CD8-positive, alpha-beta memory T cell (primary cell): ENCODE measurements around the gene MAGEE2. TPM values are rescaled to one million over a fixed set of nuclear protein-coding genes. Genes with fewer than 3 reads are reported as not detected.
"Not testable (repeated sequence)": the region's sequence is repeated elsewhere in the genome, so short reads cannot be mapped to it uniquely, and the experiment has no call there.

Experiments used
- CTCF ChIA-PET: fragments of 350-600 bp; sonication (Branson Sonifier 250); formaldehyde crosslinking; loops from one replicate; lab custom pipeline; 2021; ENCODE audit warnings: antibody characterized with exemption; lab: Charles Lee
- POLR2A ChIA-PET: fragments of 350-600 bp; sonication (Branson Sonifier 250); formaldehyde crosslinking; loops from one replicate; lab custom pipeline; 2021; ENCODE audit warnings: antibody characterized with exemption; lab: Charles Lee
- DNase-seq, 5 donors: peaks; one replicate each; pipeline versions ENCODE4 v3.0.0 to v3.0.0-alpha.2; 2020 to 2022; ENCODE audit warnings: mixed read lengths in 1 of 5
- H3K27ac ChIP-seq: one replicate; pipeline ENCODE4 v1.7.0; 2013; ENCODE audit warnings: low read depth, mild to moderate bottlenecking, low read length, moderate library complexity
- H3K27me3 ChIP-seq: 2 replicates; pipeline ENCODE4 v1.7.0; 2013; ENCODE audit warnings: low read length, mild to moderate bottlenecking; ENCODE audit not compliant: insufficient read depth, poor library complexity, severe bottlenecking
- H3K36me3 ChIP-seq: 2 replicates; pipeline ENCODE4 v1.7.0; 2013; ENCODE audit warnings: mild to moderate bottlenecking, low read length, moderate library complexity; ENCODE audit not compliant: insufficient read depth
- H3K4me1 ChIP-seq: 2 replicates; pipeline ENCODE4 v1.7.0; 2013; ENCODE audit warnings: mild to moderate bottlenecking, low read length, moderate library complexity; ENCODE audit not compliant: insufficient read depth
- H3K4me3 ChIP-seq: 2 replicates; pipeline ENCODE4 v1.7.0; 2013; ENCODE audit warnings: mild to moderate bottlenecking, low read length
- H3K9me3 ChIP-seq: 2 replicates; pipeline ENCODE4 v1.7.0; 2013; ENCODE audit warnings: mild to moderate bottlenecking, low read length
- H3K27ac Mint-ChIP-seq, 8 donors: one replicate each; pipeline ENCODE4 v1.8.0; 2020 to 2021; ENCODE audit warnings: mixed read lengths in 8 of 8, mild to moderate bottlenecking in 6 of 8, inconsistent platforms in 3 of 8, moderate library complexity in 3 of 8
- H3K27me3 Mint-ChIP-seq, 2 donors: one replicate each; pipeline ENCODE4 v1.8.0; 2020 to 2021; ENCODE audit warnings: mixed read lengths in 2 of 2, mild to moderate bottlenecking in 1 of 2, moderate library complexity in 1 of 2
- H3K36me3 Mint-ChIP-seq, 3 donors: one replicate each; pipeline ENCODE4 v1.8.0; 2020 to 2021; ENCODE audit warnings: mixed read lengths in 3 of 3, inconsistent platforms in 1 of 3, mild to moderate bottlenecking in 1 of 3
- H3K4me1 Mint-ChIP-seq, 3 donors: one replicate each; pipeline ENCODE4 v1.8.0; 2020 to 2021; ENCODE audit warnings: mixed read lengths in 3 of 3, inconsistent platforms in 1 of 3, mild to moderate bottlenecking in 1 of 3
- H3K4me3 Mint-ChIP-seq, 7 donors: one replicate each; pipeline ENCODE4 v1.8.0; 2020 to 2021; ENCODE audit warnings: mixed read lengths in 7 of 7, mild to moderate bottlenecking in 6 of 7, moderate library complexity in 4 of 7, inconsistent platforms in 2 of 7
- H3K9me3 Mint-ChIP-seq, 5 donors: one replicate each; pipeline ENCODE4 v1.8.0; 2020 to 2022; ENCODE audit warnings: mixed read lengths in 5 of 5, mild to moderate bottlenecking in 3 of 5, moderate library complexity in 2 of 5, inconsistent platforms in 1 of 5
- polyA plus RNA-seq: library from polyadenylated mRNA; unstranded; fragments of 300-500 nt; fragmentation: Illumina TruSeq; gene quantifications from one replicate; pipeline ENCODE4 v1.2.3, GENCODE V29; 2021
- total RNA-seq, 2 experiments: library from RNA; stranded (reverse); gene quantifications; one replicate each; pipeline ENCODE4 v1.2.3, GENCODE V29; 2021

Gene MAGEE2
- not detected for total RNA-seq
- not detected for polyA plus RNA-seq

DNA sequence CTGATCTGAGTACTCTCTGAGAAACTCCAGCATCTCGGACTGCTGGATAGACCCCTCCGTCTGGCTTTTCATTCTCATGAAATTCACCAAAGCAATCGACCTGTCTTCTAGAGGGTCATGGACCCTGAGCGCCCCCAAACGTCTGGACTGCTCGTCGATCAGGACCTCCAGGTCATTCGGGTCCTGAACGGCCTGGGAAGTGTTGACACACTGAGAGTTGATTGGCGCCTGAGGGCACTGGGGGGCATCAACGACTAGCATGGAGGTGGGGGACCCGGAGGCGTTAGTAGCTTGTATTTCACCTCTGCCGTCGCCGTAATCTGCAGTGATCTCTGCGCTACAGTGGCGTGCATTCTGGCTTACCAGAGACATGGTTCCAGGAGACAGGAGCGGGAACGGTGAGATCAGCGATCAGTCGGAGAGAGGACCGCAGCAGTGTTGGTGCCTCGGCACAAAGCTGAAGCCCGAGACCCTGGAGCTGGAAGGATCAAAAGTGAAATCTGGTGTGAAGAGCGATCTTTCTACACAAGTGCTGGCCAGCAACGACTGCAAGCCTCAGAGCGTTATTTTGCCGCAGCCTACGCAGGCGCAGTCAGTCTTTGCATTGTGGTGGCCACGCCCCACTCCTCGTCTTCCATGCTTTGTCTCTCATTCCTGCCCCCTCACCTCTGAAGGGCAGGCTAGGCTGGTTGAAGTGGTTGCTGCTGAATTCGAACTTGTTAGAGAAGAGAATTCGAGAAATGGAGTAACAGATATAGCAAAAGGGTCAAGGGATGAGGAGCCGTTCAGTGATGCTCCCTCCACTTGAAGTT is at the start of gene MAGEE2:
MAGEE2 (minus strand) TSS at position 575 of the 812 bp plus-strand sequence; CDS start at position 372, 203 bp downstream.
- Histone ChIP-seq H3K27me3 (no peaks in the 10 kb centered on the region), H3K4me3 (no peak within 1 kb of the TSS), H3K9me3 (no peaks in the 10 kb centered on the region), H3K36me3 (no peaks in the 10 kb centered on the region), H3K27ac (no peak within 1 kb of the TSS), H3K4me1 (no peaks in the 10 kb centered on the region)
- peak within 1 kb of the TSS in 6 of 7 donors; percentile 69 to 83 (median 74) for H3K4me3 Mint-ChIP-seq
- H3K9me3 Mint-ChIP-seq, result no peaks in the 10 kb centered on the region
- peak within 1 kb of the TSS in 2 of 8 donors; percentile 16 to 42 for H3K27ac Mint-ChIP-seq
- POLR2A ChIA-PET, result no interaction called here
- no peaks in the 10 kb centered on the region for H3K36me3 Mint-ChIP-seq
- H3K4me1 Mint-ChIP-seq, result peaks cover 2 to 14% (median 8%) of the 10 kb centered on the region in 3 donors
- CTCF ChIA-PET, result no interaction called here
- H3K27me3 Mint-ChIP-seq, result peaks cover 9 to 16% of the 10 kb centered on the region in 2 donors
- DNase-seq, result no peak

DNA sequence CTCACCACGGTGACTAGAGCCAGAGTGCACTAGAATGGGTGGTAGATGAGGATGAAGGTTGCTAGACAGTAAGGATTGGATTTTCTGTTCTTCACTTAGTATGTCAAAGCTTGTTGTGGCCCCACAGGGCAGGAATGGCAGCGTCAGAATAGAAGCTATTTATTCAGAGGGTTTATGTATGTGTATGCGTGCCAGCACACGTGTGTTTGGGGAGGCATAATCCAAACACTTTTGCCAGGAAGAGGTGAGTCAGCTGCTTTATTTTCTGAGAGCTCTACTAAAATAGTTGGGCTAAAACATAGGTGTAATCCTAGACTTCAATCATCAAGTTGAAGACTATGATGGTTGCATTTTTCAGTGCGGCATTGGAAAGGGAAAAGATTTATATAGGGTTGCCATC is 1.2 kb upstream of the MAGEE2 start:
- Histone ChIP-seq H3K27me3 (no peaks in the 10 kb centered on the region), H3K27ac (no peak overlapping the region), H3K4me3 (no peak overlapping the region), H3K4me1 (no peaks in the 10 kb centered on the region), H3K36me3 (no peaks in the 10 kb centered on the region), H3K9me3 (no peaks in the 10 kb centered on the region)
- POLR2A ChIA-PET, result no interaction called here
- Mint-ChIP-seq H3K27me3 (peaks cover 8 to 16% of the 10 kb centered on the region in 2 donors), H3K36me3 (no peaks in the 10 kb centered on the region), H3K9me3 (no peaks in the 10 kb centered on the region), H3K4me1 (peaks cover 2 to 14% (median 8%) of the 10 kb centered on the region in 3 donors), H3K4me3 (no peak overlapping the region), H3K27ac (no peak overlapping the region)
- no peak for DNase-seq
- CTCF ChIA-PET, result no interaction called here

DNA sequence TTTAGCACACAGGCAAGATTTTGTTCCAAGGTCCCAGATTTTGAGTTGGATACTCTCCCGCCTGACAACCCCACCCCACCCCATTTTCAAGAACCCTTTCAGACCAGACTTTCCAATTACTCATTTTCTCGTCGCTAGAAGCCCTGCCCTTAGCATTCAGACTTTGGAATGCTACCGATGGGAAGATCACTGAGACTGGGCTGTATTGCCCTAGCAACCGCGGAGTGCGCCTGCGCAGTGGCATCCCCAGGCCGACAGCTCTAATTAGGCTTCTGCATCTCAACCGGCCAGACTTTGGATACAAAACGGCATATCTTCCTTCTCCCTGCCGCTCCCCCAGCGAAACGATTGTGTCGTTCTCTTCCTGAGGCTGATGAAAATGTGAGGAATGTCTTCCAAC is 3.4 kb downstream of the MAGEE2 start:
- no peaks in the 10 kb centered on the region for H3K9me3 Mint-ChIP-seq
- H3K27me3 Mint-ChIP-seq, result peaks cover 10 to 16% of the 10 kb centered on the region in 2 donors
- Histone ChIP-seq H3K36me3 (no peaks in the 10 kb centered on the region), H3K27ac (no peak overlapping the region), H3K4me1 (no peaks in the 10 kb centered on the region), H3K9me3 (no peaks in the 10 kb centered on the region), H3K4me3 (no peak overlapping the region), H3K27me3 (no peaks in the 10 kb centered on the region)
- no peak overlapping the region for H3K4me3 Mint-ChIP-seq
- H3K4me1 Mint-ChIP-seq, result peaks cover 2 to 14% (median 8%) of the 10 kb centered on the region in 3 donors
- H3K36me3 Mint-ChIP-seq, result no peaks in the 10 kb centered on the region
- no peak for DNase-seq
- no peak overlapping the region for H3K27ac Mint-ChIP-seq
- POLR2A ChIA-PET, result no interaction called here
- CTCF ChIA-PET, result no interaction called here

- H3K27ac ChIP-seq, result not testable (repeated sequence)
Observed at GRCh38 chrX:75768063-75768462, 17.0 kb downstream of the MAGEE2 start.

DNA sequence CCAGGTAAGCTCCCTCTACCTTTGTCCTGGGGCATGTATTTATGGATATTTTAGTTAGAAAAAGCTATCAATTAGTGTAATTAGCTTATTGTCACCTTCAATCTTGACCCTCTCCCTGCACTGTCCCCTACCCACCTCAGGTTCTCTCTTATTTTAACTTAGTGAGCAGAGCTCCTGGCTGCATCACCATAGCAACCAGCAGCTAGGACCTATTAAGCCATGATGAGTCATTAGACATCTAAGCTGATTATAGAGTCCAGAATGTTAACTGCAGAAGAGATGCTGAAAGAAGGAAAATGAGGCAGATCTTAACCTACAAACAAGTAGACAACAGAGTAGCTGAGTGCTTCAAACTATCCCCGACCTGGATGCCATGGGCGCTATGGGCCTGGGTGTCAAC is 36.6 kb downstream of the MAGEE2 start:
- Histone ChIP-seq H3K4me1 (peaks cover 10% of the 10 kb centered on the region), H3K27me3 (no peaks in the 10 kb centered on the region), H3K9me3 (no peaks in the 10 kb centered on the region), H3K4me3 (no peak overlapping the region), H3K27ac (no peak overlapping the region), H3K36me3 (no peaks in the 10 kb centered on the region)
- Mint-ChIP-seq H3K27ac (peak overlapping the region in 1 of 8 donors; percentile 12), H3K9me3 (peaks cover 0 to 6% (median 0%) of the 10 kb centered on the region in 5 donors), H3K4me1 (peaks cover 14 to 19% (median 17%) of the 10 kb centered on the region in 3 donors), H3K36me3 (no peaks in the 10 kb centered on the region), H3K4me3 (peak overlapping the region in 1 of 7 donors; percentile 78), H3K27me3 (peaks cover 4 to 5% of the 10 kb centered on the region in 2 donors)
- DNase-seq, result no peak
- POLR2A ChIA-PET, result no interaction called here
- CTCF ChIA-PET, result no interaction called here

More at GRCh38 chrX:75768063-75768462, 17.0 kb downstream of the MAGEE2 start:
- H3K27me3 ChIP-seq, H3K4me3 ChIP-seq, H3K27ac Mint-ChIP-seq, H3K9me3 Mint-ChIP-seq, CTCF ChIA-PET, POLR2A ChIA-PET, H3K27me3 Mint-ChIP-seq, H3K4me1 Mint-ChIP-seq, H3K36me3 Mint-ChIP-seq, H3K4me1 ChIP-seq, H3K9me3 ChIP-seq, DNase-seq, H3K36me3 ChIP-seq: not testable (repeated sequence)
- peak overlapping the region in 1 of 7 donors; percentile 2 for H3K4me3 Mint-ChIP-seq

DNA sequence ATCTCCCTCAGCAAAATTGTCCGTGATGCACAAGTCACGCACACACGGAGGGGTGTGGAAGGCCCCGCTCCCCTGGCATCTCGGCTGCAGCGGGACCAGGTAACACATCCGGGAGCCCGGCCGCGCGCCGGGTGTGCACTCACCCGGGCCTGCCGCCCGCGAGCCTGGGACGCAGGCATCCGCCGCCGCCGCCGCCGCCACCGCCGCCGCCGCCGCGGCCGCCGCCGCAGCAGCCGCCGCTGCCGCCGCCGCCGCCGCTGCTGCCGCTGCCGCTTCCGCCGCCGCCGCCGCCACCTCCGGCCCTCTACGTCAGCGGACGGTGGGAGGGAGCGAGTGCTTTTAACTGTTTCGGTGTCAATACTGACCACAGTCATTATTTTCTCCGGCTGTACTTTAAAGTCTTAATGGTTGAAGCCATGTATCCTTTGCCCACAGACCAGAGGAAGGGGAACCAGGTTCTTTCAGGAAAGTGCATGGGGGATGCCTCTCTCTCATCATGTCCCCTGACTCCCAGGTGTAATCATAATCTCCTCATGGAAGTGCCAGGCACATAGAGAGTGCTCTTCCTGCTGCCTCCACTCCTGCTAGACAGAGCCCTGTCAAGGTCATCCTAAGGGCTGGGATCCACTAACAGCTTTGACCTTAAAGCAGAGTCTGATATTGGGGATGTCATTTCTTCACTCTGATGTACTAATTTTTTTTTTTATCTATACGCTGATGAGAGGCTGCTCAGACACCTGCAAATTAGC is 38.0 kb downstream of the MAGEE2 start:
- peak in 4 of 5 donors; percentile 1 to 13 (median 3) for DNase-seq
- Mint-ChIP-seq H3K27ac (peak overlapping the region in 4 of 8 donors; percentile 24 to 76 (median 52)), H3K4me3 (peak overlapping the region; percentile 74 to 83 (median 79)), H3K9me3 (peaks cover 0 to 7% (median 0%) of the 10 kb centered on the region in 5 donors), H3K4me1 (peaks cover 14 to 19% (median 17%) of the 10 kb centered on the region in 3 donors), H3K27me3 (peaks cover 1 to 5% of the 10 kb centered on the region in 2 donors), H3K36me3 (no peaks in the 10 kb centered on the region)
- Histone ChIP-seq H3K27me3 (no peaks in the 10 kb centered on the region), H3K9me3 (no peaks in the 10 kb centered on the region), H3K36me3 (no peaks in the 10 kb centered on the region), H3K4me1 (peaks cover 10% of the 10 kb centered on the region), H3K27ac (no peak overlapping the region), H3K4me3 (peak overlapping the region; percentile 51)
- POLR2A ChIA-PET, result no interaction called here
- CTCF ChIA-PET, result no interaction called here
